Naive thymus-derived CD8-positive, alpha-beta T cell (primary cell): ENCODE measurements around the gene CAMK2B. TPM values are rescaled to one million over a fixed set of nuclear protein-coding genes. Genes with fewer than 3 reads are reported as not detected.

Source experiments
- ATAC-seq, 2 donors: fragments of 150-1000 bp; cut with Tn5 transposase in 1 of 2; sonication (Bioruptor Pico), chemical (Tn5 transposase) in 1 of 2; 1 replicate in 1 of 2; 2 replicates in 1 of 2; pipeline ENCODE4 v1.10.0; 2021; ENCODE audit warnings: mild to moderate bottlenecking in 2 of 2, moderate library complexity in 2 of 2
- POLR2A ChIA-PET: fragments of 350-600 bp; sonication (Branson Sonifier 250); formaldehyde crosslinking; loops from one replicate; lab custom pipeline; 2021; ENCODE audit warnings: antibody characterized with exemption; lab: Charles Lee
- DNase-seq, 10 donors: peaks; one replicate each; pipeline versions ENCODE4 v3.0.0 to v3.0.0-alpha.2; 2020 to 2022
- H3K27ac Mint-ChIP-seq, 10 donors: one replicate each; pipeline ENCODE4 v1.8.0; 2020 to 2022; ENCODE audit warnings: mild to moderate bottlenecking in 10 of 10, mixed read lengths in 10 of 10, moderate library complexity in 4 of 10, inconsistent platforms in 1 of 10
- H3K27me3 Mint-ChIP-seq, 5 donors: one replicate each; pipeline ENCODE4 v1.8.0; 2021 to 2022; ENCODE audit warnings: mixed read lengths in 5 of 5
- H3K36me3 Mint-ChIP-seq, 3 donors: one replicate each; pipeline ENCODE4 v1.8.0; 2020 to 2022; ENCODE audit warnings: mixed read lengths in 3 of 3, mild to moderate bottlenecking in 2 of 3, inconsistent platforms in 1 of 3
- H3K4me1 Mint-ChIP-seq, 4 donors: one replicate each; pipeline ENCODE4 v1.8.0; 2021 to 2022; ENCODE audit warnings: mixed read lengths in 4 of 4
- H3K4me3 Mint-ChIP-seq, 10 donors: one replicate each; pipeline ENCODE4 v1.8.0; 2020 to 2022; ENCODE audit warnings: mild to moderate bottlenecking in 10 of 10, mixed read lengths in 10 of 10, moderate library complexity in 6 of 10, inconsistent platforms in 1 of 10
- H3K9me3 Mint-ChIP-seq, 9 donors: one replicate each; pipeline ENCODE4 v1.8.0; 2020 to 2022; ENCODE audit warnings: mixed read lengths in 9 of 9, mild to moderate bottlenecking in 3 of 9, inconsistent platforms in 1 of 9, moderate library complexity in 1 of 9
- polyA plus RNA-seq, 3 donors: library from polyadenylated mRNA; unstranded; fragments of 300-500 nt; fragmentation: Illumina TruSeq; gene quantifications; one replicate each; pipeline ENCODE4 v1.2.3, GENCODE V29; 2021
- total RNA-seq, 8 experiments: library from RNA in 2 of 8; stranded (reverse) in 2 of 8; gene quantifications; one replicate each; pipeline ENCODE4 v1.2.3 and lab custom pipeline; 2021 to 2026

Gene CAMK2B
- total RNA-seq: not detected
- polyA plus RNA-seq: not detected
- 0 to 3.2 (median 0.14) reads per million in 6 experiments for total RNA-seq (lab: John Stamatoyannopoulos, UW)

GRCh38 chr7:44325201-44325671 is at the start of gene CAMK2B:
Gene CAMK2B (minus strand): TSS chr7:44325594. CDS start chr7:44325421, 173 bp downstream.
- ATAC-seq (no peak), DNase-seq (no peak)
- Mint-ChIP-seq H3K9me3 (no peaks in the 10 kb centered on the region), H3K36me3 (peaks cover 0 to 3% (median 0%) of the 10 kb centered on the region in 3 donors), H3K4me3 (peak within 1 kb of the TSS; percentile 71 to 97 (median 80)), H3K27me3 (peaks cover 11 to 47% (median 34%) of the 10 kb centered on the region in 5 donors), H3K4me1 (peaks cover 4 to 11% (median 8%) of the 10 kb centered on the region in 4 donors), H3K27ac (peak within 1 kb of the TSS in 1 of 10 donors; percentile 51)
- POLR2A ChIA-PET: no interaction called here

- Mint-ChIP-seq H3K36me3 (peaks cover 0 to 5% (median 3%) of the 10 kb centered on the region in 3 donors), H3K27ac (peak overlapping the region in 1 of 10 donors; percentile 21), H3K27me3 (peaks cover 0 to 13% (median under 1%) of the 10 kb centered on the region in 5 donors), H3K9me3 (peaks cover 0 to 7% (median 2%) of the 10 kb centered on the region in 9 donors), H3K4me1 (peaks cover 10 to 24% (median 17%) of the 10 kb centered on the region in 4 donors), H3K4me3 (no peak overlapping the region)
- DNase-seq: no peak
- POLR2A ChIA-PET: no interaction called here
- ATAC-seq: no peak
Observed at GRCh38 chr7:44374007-44374763, 48.8 kb upstream of the CAMK2B start.

GRCh38 chr7:44373418-44373740 is 48.0 kb upstream of the CAMK2B start:
- Mint-ChIP-seq H3K36me3 (peaks cover 0 to 7% (median 6%) of the 10 kb centered on the region in 3 donors), H3K27me3 (peaks cover 0 to 18% (median 4%) of the 10 kb centered on the region in 5 donors), H3K4me3 (peak overlapping the region in 1 of 10 donors; percentile 39), H3K9me3 (peaks cover 0 to 10% (median 5%) of the 10 kb centered on the region in 9 donors), H3K27ac (peak overlapping the region in 2 of 10 donors; percentile 74 to 89), H3K4me1 (peaks cover 6 to 26% (median 15%) of the 10 kb centered on the region in 4 donors)
- ATAC-seq (no peak), DNase-seq (no peak)
- POLR2A ChIA-PET: no interaction called here

GRCh38 chr7:44372560-44373417 is 47.4 kb upstream of the CAMK2B start:
- peak overlapping the region in 3 of 10 donors; percentile 40 to 89 (median 74) for H3K27ac Mint-ChIP-seq
- H3K4me3 Mint-ChIP-seq: peak overlapping the region in 1 of 10 donors; percentile 39
- H3K36me3 Mint-ChIP-seq: peaks cover 0 to 7% (median 6%) of the 10 kb centered on the region in 3 donors
- H3K27me3 Mint-ChIP-seq: peaks cover 3 to 24% (median 4%) of the 10 kb centered on the region in 5 donors
- DNase-seq: no peak
- peaks cover 0 to 10% (median 5%) of the 10 kb centered on the region in 9 donors for H3K9me3 Mint-ChIP-seq
- POLR2A ChIA-PET: no interaction called here
- H3K4me1 Mint-ChIP-seq: peaks cover 6 to 26% (median 14%) of the 10 kb centered on the region in 4 donors
- no peak for ATAC-seq

GRCh38 chr7:44368885-44369284 is 43.5 kb upstream of the CAMK2B start:
- POLR2A ChIA-PET: no interaction called here
- H3K9me3 Mint-ChIP-seq: peaks cover 0 to 10% (median 5%) of the 10 kb centered on the region in 9 donors
- H3K27ac Mint-ChIP-seq: no peak overlapping the region
- H3K4me3 Mint-ChIP-seq: no peak overlapping the region
- peaks cover 0 to 9% (median 6%) of the 10 kb centered on the region in 3 donors for H3K36me3 Mint-ChIP-seq
- ATAC-seq: no peak
- no peak for DNase-seq
- peaks cover 6 to 36% (median 12%) of the 10 kb centered on the region in 5 donors for H3K27me3 Mint-ChIP-seq
- H3K4me1 Mint-ChIP-seq: peaks cover 4 to 15% (median 6%) of the 10 kb centered on the region in 4 donors

GRCh38 chr7:44368455-44368854 is 43.1 kb upstream of the CAMK2B start:
- peaks cover 6 to 36% (median 13%) of the 10 kb centered on the region in 5 donors for H3K27me3 Mint-ChIP-seq
- H3K27ac Mint-ChIP-seq: no peak overlapping the region
- POLR2A ChIA-PET: no interaction called here
- H3K4me3 Mint-ChIP-seq: no peak overlapping the region
- DNase-seq: no peak
- peaks cover 0 to 10% (median 5%) of the 10 kb centered on the region in 9 donors for H3K9me3 Mint-ChIP-seq
- H3K36me3 Mint-ChIP-seq: peaks cover 0 to 9% (median 6%) of the 10 kb centered on the region in 3 donors
- H3K4me1 Mint-ChIP-seq: peaks cover 4 to 15% (median 6%) of the 10 kb centered on the region in 4 donors
- ATAC-seq: no peak

- Mint-ChIP-seq H3K27ac (no peak overlapping the region), H3K4me3 (peak overlapping the region in 1 of 10 donors; percentile 14), H3K9me3 (peaks cover 0 to 10% (median 5%) of the 10 kb centered on the region in 9 donors), H3K36me3 (peaks cover 0 to 9% (median 8%) of the 10 kb centered on the region in 3 donors), H3K27me3 (peaks cover 11 to 44% (median 20%) of the 10 kb centered on the region in 5 donors), H3K4me1 (peaks cover 2 to 15% (median 6%) of the 10 kb centered on the region in 4 donors)
- DNase-seq (no peak), ATAC-seq (no peak)
- POLR2A ChIA-PET: no interaction called here
Observed at GRCh38 chr7:44367475-44368043, 42.2 kb upstream of the CAMK2B start.

- Mint-ChIP-seq H3K4me1 (peaks cover 2 to 15% (median 6%) of the 10 kb centered on the region in 4 donors), H3K9me3 (peaks cover 0 to 13% (median 8%) of the 10 kb centered on the region in 9 donors), H3K27ac (no peak overlapping the region), H3K4me3 (no peak overlapping the region), H3K27me3 (peaks cover 14 to 50% (median 23%) of the 10 kb centered on the region in 5 donors), H3K36me3 (peaks cover 0 to 14% (median 9%) of the 10 kb centered on the region in 3 donors)
- DNase-seq (no peak), ATAC-seq (no peak)
- POLR2A ChIA-PET: no interaction called here
Observed at GRCh38 chr7:44366986-44367385, 41.6 kb upstream of the CAMK2B start.

- H3K9me3 Mint-ChIP-seq: peaks cover 0 to 67% (median 28%) of the 10 kb centered on the region in 9 donors
- H3K27ac Mint-ChIP-seq: no peak overlapping the region
- H3K4me1 Mint-ChIP-seq: no peaks in the 10 kb centered on the region
- POLR2A ChIA-PET: no interaction called here
- peaks cover 0 to 43% (median 14%) of the 10 kb centered on the region in 3 donors for H3K36me3 Mint-ChIP-seq
- DNase-seq (no peak), ATAC-seq (no peak)
- no peak overlapping the region for H3K4me3 Mint-ChIP-seq
- peaks cover 26 to 48% (median 33%) of the 10 kb centered on the region in 5 donors for H3K27me3 Mint-ChIP-seq
Observed at GRCh38 chr7:44353668-44354067, 28.3 kb upstream of the CAMK2B start.

- no peaks in the 10 kb centered on the region for H3K4me1 Mint-ChIP-seq
- ATAC-seq (no peak), DNase-seq (no peak)
- H3K4me3 Mint-ChIP-seq: no peak overlapping the region
- H3K9me3 Mint-ChIP-seq: peaks cover 0 to 40% (median 12%) of the 10 kb centered on the region in 9 donors
- H3K27ac Mint-ChIP-seq: no peak overlapping the region
- H3K27me3 Mint-ChIP-seq: peaks cover 8 to 48% (median 18%) of the 10 kb centered on the region in 5 donors
- peaks cover 0 to 30% (median 6%) of the 10 kb centered on the region in 3 donors for H3K36me3 Mint-ChIP-seq
- POLR2A ChIA-PET: no interaction called here
Observed at GRCh38 chr7:44348851-44349781, 23.7 kb upstream of the CAMK2B start.

GRCh38 chr7:44348300-44348699 is 22.9 kb upstream of the CAMK2B start:
- Mint-ChIP-seq H3K4me1 (no peaks in the 10 kb centered on the region), H3K4me3 (no peak overlapping the region), H3K9me3 (peaks cover 0 to 38% (median 12%) of the 10 kb centered on the region in 9 donors), H3K27me3 (peaks cover 4 to 48% (median 17%) of the 10 kb centered on the region in 5 donors), H3K27ac (no peak overlapping the region), H3K36me3 (peaks cover 0 to 25% (median 6%) of the 10 kb centered on the region in 3 donors)
- POLR2A ChIA-PET: no interaction called here
- DNase-seq (peak in 2 of 10 donors; percentile 4 to 7), ATAC-seq (peak in 1 of 2 donors; percentile 39)
